Esophagus muscularis mucosa (tissue), 3 donors: ENCODE results near the gene ATG9A.

Source experiments
- CTCF ChIP-seq, 3 experiments: fragments of 200-600 bp in 2 of 3; fragments of 450-650 bp in 1 of 3; sonication (generic) in 2 of 3; IDR thresholded peaks; one replicate each; pipeline ENCODE4 v1.5.1; 2017 to 2019; ENCODE audit warnings: antibody characterized with exemption in 3 of 3, mild to moderate bottlenecking in 2 of 3, moderate library complexity in 1 of 3
- POLR2A ChIP-seq: fragments of 450-650 bp; IDR thresholded peaks from one replicate; pipeline ENCODE4 v1.6.1; 2017; ENCODE audit warnings: antibody characterized with exemption, moderate library complexity, mild to moderate bottlenecking, low read depth

DNA sequence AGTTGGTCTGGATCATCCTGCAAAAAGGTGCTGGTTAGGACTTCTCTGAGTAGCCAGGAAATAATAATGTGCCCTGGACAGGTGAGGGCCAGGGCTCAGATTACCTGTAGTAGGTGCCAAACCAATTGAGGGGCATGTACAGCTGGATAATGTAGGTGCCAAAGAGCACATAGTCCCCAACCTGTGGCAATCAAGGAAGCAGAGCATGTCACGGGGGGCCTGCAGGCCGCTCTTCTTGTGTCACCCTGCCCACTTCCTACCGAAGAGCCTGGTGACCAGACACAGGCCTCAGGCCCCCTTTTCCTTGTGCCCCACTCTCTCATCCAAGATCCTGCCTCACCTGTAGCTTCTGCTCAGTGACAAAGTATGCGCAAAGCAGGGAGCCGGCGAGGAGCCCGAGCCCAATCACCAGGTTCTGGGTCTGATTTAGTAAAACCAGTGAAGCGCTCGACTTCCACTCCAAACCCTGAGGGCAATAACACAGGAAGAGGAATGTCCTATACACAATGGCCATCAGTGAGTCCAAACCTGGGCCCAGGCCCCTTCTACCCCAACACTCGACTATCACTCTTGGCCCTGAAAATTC lies 15.9 kb downstream of the ATG9A start:
- no peak for TF ChIP-seq CTCF (IDR thresholded peaks at IDR 0.05)
- TF ChIP-seq POLR2A: no peak
